Endothelial cell of hepatic sinusoid (primary cell): ENCODE data around the gene PFDN1.

Source experiments
- in situ Hi-C: cut with HindIII; loops from 2 replicates; pipeline ENCODE4 v1.10.0; 2017; ENCODE audit warnings: low sequenced_read_pairs

Gene PFDN1

DNA sequence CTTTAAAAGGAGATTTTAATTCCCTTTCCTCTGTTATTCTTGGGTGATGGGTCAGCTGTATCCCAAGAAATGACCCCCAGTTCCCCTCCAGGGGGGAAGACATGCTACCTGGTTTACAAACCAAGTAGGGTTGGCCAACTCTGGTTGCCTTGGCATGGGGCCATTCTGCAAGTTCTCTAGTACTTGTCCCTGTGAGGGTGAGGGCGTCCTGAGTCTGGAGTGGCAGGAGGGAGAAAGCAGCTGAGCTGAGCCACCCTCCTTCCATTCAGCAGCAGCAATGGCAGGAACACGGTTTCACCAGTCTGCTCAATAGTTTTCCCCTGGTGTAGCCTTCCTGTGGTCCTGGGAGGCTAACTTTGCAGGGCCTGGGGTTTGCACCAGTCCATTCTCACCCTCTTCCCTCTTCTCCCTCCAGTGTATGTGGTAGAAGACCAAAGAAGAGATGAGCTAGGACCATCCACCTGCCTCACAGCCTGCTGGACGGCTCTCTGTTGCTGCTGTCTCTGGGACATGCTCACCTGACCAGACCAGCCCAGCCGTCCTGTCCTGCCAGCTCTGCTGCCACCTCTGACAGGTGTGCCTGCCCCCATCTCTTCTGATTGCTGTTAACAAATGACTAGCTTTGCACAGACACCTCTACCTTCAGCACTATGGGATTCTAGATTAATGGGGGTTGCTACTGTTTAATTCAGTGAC is 59.9 kb downstream of the PFDN1 start:
- in situ Hi-C loops: no loop called here

DNA sequence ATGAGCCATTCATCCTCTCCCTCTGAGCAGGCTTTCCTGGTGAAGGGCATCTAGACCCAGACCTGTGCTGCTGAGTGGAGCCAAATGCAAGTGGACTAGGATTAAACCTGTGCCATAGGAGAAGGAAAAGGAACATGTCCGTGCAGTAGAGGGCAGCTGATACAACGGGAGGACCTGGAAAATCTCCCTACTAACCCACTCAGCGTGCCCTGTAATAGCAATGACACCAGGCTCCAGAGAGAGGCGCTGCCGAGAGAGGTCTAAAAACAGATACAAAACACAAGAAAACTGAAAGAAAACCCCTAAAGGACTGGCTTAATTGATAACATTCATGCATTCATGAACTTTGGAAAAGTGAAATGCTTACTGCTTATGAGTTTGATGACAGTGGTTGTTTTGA is 60.8 kb downstream of the PFDN1 start:
- in situ Hi-C loops: no loop called here

DNA sequence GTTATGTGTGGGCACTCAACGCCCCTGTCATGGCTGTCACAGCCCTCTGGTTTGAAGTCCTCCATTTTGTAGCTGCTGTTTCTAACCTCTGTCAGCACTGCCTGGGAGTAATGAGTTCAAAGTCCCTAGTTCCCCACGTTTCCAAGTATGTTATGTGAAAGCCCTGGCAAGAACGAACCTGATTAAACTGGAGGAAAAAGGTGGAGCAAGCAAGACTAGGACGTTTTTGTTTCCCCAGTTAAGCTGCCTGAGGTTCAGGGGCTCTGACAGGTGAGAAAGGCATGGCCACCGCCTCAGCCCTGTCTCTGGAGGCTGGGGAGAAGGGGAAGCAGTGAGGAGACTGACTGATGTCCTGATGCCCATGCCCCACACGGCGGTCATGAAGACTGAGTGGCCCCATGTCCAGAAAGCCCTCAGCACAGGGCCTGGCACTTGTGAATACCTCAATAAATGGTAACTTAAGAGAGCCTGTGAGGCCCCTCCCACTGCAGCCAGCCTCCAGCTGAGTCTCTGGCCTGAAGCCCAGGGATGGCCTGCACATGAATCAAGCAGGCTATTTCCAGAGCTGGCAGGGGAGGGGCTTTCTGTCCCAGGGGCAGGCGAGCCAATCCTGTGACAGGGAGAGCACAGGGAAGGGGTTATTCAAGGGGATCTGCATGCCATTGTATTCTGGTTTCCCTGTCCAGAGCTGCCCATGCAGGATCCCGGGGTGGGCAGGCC is 61.8 kb downstream of the PFDN1 start:
- in situ Hi-C loops: no loop called here

DNA sequence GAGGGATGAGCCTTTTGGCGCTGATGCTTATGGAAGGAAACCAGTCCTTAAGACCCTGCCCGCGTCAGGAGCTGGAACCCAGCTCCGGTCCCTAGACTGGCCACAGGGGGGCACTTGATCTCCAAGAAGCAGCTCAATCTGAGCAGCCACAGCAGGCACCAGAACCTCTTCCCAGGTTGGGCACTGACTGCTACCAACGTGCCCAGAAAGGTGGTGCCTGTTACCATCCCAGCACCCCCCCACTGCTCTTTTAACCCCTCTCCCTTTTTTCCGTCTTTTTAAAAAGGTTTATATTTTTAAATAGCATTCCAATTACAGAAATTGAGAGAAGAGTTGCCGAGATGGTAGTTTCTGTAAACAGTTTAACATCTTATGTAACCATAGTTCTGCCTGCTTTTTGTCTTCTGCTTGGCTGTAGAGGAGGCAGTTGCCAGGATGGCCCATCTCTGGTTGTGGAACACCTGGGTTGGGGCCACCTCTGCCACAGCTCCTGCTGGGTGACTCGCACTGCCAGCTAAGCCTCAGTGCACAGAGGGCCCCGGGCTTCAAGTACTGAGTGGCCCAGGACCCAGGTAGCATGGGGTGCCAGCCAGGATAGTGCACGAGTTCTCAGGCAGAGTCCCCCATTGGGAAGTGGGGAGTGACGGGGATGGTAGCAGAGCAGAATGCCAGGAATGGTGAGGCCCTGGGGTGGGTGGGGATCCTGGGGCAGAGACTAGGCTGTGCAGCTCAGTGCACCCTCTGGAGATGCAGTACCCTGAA is 62.8 kb downstream of the PFDN1 start:
- in situ Hi-C loops: loop anchor here (5.0 kb wide), 2 partner anchors 72 to 107 kb away; partner anchors contain the start of gene HBEGF

DNA sequence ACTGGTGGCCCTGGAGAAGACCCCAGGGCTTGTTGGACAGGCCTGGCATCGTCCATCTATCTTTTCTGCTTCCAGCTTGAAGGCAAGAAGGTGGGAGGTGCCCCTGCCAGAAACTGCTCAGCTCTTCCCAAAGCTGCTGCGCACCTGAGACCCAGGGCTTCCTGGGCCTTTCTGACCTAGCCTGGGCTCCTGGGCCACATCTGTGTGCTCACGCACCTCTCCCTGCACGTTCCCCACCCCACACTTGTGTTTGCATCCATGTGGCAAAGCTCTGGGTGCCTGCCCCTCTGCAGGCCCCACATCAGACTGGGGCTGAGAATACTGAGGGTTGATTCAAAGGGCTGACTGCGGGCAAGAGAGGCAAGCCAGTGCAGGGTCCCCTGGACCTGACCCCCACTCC is 63.4 kb downstream of the PFDN1 start:
- in situ Hi-C loops: loop anchor here (5.0 kb wide), 2 partner anchors 73 to 108 kb away; partner anchors contain the start of gene HBEGF

DNA sequence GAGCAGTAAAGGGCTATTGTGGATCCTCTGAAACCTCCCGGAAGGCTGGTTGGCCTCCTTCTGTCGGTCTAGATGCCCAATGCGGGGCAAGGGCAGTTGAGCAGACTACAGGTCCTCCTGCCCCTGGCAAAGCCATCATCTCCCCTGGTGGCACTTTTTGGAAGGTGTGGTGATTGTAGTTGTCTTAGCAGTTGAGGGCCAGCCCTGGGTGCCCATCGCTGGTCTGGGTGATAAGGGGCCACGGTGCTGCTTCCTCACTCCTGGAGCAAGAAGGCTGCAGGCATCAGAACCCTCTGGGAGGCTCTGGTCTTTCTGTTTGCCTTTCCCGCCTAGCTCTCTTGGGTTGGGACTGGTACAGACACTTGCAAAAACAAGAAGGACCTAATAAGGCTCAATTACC is 64.1 kb downstream of the PFDN1 start:
- in situ Hi-C loops: loop anchor here (5.0 kb wide), 2 partner anchors 74 to 109 kb away; partner anchors contain the start of gene HBEGF

DNA sequence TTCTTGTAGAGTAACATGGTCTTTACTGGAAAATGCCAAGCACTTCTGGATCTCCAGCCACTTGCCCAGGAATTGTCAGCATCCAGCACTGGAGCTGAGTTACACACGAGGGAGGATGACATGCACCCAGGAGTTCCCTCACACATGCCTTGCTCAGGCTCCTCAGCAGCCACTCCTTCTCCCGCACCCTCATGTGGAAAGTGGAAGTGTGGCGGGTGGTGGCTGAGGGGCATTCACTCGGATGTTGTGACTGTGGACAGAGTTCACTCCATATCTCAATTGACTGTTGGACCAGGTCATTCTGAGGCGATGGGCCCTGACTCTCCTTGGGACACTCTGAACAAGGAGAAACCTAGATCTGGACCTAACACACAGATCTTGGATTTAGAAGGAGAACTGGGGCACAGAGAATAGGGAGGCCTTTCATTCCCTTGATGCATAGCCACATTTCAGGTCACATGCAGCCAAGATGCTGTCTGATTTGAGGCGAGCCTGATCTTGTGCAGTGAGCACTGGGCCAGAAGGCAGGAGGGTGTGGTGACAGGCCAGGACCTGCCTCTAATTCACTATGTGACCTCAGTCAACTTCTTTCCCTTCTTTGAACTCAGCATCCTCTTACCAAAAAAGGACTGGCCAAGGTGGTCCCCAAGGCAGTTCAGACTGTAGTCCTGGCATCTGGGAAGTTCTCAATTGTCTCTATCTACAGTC is 65.9 kb downstream of the PFDN1 start:
- in situ Hi-C loops: loop anchor here (5.0 kb wide), 2 partner anchors 75 to 110 kb away; partner anchors contain the start of gene HBEGF

DNA sequence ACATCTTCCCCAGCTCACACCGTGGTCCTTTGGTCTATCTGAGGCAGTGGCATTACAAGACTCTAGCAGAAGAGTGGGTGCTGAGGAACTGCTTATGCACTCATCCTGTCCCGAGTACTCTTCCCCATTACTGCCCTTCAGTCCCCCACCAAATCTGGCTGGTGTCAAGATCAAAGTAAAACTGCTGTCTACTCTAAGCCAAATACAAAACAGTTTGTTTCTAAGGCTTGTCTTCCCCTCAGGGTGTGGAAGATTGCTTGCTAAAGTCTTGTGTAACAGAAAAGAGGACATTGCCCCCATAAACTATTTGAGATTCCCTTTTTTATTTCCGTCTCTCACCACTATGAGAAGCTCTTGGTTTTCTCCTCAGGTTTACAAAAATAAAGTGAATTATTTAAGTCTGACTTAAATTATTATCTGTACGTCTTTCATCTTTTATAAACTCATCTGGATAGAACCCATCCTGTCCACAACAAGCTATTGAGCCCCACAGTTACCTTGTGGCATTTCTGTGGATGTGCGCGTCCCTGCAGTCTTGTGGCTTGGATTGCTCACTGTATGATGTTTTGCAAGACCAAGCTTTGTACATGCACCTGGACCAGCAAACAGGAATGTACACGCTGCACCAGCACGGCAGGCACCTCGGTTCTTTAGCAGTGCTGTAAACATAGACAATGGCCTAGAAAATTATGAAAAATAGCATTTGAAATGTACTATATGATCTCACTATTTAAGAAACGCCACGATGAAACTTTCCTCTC is 66.9 kb downstream of the PFDN1 start:
- in situ Hi-C loops: loop anchor here (5.0 kb wide), 2 partner anchors 76 to 111 kb away; partner anchors contain the start of gene HBEGF

DNA sequence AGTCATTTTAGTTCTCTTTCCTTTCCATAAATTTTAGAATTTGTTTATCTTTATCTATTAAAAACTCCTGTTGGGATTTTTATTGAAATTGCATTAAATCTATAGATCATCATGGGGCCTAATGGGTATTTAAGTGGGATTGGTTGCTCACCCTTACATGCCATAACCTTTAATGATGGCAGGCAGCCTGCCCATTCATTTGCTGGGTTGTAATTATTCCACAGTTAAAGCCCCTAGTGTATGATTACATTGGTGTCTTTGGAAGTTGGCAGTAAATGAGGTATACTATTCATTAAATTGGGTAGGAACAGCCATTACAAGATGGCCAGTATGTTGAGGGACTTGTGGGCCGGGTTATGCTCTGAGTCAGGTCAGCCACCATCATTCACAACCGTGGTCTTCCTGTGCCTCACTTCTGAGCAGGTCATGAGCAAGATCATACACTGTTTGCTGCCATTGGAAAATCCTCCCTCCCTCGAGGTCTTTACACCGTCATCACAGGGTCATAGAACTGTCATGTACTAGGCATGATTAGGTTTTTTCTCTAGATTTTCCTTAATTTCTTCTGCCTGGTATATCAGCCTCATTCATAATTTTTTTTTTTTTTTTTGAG is 68.4 kb downstream of the PFDN1 start:
- in situ Hi-C loops: no loop called here

DNA sequence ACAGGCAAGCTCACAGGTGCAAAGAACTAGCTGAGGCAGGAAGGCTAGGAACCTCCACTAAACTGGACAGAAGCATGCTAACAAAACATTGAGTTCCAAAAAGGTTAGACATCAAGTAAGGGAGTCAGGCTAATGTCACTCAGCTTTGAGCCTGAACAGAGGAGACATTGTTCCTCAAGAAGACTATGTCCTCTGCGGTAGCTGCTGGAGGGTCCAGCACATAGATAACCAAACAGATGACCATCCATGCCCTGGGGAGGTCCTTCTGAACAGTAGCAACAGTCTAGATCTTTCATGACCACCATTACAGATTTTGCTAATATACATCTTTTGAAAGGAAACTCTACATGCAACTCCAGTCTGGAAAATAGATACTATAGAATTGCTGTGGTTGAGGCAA is 70.2 kb downstream of the PFDN1 start:
- in situ Hi-C loops: no loop called here

DNA sequence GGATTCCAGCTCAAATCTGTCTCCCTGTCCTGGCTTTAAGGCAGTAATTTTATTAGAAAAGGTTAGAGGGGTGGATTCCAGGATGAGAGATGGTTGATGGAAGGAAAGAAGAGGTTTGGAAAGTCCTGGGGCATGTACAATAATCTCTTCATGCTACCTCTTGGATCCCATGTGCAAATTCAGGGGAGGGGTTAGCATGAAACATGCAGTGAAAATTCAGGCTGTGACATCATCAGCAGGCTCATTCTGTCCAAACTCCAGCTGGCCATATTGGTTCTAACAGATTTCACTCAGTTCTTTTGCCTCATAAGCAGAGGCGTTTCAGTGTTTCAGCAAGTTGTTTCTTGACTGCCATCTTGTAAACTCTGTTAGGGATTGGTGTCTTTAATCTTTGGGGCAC is 72.5 kb downstream of the PFDN1 start:
- in situ Hi-C loops: no loop called here

DNA sequence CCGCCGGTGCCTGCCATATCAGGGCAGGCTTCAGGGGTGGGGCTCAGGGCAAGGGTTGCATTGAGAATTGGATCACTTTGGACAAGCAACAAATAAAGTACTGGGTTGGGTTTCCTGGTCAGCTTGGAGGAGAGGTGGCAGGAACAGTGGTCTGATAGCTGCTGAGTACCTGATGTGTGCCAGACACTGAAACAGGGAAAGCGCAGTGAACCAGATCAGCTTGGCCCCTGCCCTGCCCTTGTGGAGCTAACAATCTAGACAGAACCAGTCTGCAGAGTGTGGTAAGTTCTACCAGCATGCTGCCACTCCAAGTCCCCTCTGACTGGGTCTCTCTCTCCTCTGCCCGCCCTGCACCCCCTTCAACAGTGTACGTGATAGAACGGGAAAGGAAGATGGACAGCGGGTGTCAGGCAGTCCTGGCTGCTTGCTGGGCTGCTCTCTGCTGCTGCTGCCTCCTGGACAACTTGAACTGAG is 74.5 kb downstream of the PFDN1 start:
- in situ Hi-C loops: no loop called here

DNA sequence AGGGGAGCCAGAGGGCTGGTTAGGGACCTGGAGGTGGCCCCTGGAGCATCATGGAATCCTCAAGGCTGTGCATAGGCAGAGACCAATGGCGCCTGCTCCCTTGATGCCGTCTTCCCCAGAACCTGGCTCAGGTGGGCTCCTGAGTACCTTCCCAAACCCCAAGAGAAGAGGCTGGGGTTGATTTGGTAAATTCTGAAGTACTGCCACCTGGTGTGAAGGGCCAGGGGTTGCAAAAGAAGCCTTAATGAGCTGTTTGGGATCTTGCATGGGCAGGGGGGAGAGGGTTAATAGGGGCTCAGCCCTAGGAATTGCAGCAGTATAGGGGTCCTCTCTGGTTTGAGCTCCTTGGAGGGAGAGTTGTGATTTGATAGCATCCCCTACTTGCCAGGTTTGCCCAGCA is 75.9 kb downstream of the PFDN1 start:
- in situ Hi-C loops: no loop called here

DNA sequence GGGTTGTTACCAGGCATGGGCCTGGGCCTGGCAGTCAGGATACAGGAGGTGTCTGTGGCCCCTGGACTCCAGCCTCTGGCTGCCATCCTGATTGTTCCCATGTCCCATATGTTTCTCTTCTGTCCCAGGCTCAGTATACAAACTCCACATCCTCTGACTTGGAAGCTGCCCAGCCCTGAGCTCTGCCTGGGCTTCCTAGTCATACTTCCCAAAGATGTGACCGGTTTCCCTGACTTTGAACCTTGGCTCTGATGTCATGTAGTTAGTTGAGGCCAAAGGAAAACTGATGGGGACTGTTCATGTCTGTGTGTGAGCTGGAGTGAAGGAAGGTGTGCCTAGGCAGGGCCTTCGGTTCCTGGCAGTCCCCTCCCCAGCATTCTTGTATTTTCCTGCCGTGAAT is 77.5 kb downstream of the PFDN1 start:
- in situ Hi-C loops: no loop called here

DNA sequence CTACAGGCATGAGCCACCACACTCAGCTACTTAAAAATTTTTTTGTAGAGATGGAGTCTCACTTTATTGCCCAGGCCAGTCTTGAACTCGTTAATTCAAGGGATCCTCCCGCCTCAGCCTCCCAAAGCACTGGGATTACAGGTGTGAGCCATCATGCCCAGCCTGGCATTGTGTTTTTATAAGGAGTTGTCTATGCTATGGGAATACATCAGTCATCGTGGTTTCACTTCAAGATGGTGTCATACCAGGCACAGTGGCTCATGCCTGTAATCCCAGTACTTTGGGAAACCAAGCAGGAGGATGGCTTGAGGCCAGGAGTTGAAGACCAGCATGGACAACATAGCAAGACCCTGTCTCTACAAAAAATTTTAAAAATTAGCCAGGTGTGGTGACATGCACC is 78.2 kb downstream of the PFDN1 start:
- in situ Hi-C loops: no loop called here

DNA sequence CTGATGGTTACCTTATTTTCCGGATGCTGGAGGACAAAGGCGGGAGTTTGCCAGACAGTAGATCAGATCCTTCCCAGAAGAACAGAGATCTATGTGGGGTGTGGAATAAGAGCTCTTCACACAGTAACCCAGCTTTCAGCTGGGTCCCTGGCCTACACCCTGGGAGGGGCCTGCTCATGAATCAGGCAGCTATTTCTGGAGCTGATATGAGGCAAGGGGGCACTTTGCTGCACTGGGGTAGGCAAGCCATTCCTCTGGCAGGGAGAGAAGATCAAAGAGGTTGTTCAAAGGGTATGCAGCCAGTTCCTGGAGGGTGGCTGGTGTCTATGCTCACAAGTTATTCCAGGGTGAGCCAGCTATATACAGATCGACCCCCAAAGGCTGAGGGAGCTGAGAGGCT is 79.3 kb downstream of the PFDN1 start:
- in situ Hi-C loops: no loop called here

DNA sequence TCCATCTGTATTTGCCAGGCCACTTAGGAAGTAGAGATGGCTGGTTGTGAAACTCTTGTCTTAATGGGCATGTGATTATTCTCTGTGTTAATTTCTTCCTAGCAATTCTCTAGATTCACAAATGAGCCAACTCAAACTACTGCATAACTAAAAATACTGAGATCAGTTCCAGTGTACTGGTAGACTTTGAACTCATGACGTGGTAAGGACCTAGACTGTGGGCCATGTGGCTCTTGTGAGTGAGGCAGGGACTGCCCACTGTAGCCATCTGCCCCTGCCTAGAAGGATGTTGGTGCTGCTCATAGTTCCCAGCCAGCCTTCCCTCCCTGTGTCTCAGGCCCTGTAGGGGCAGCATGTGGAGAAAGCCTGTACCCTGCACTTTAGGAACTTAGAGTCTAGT is 80.5 kb downstream of the PFDN1 start:
- in situ Hi-C loops: no loop called here

DNA sequence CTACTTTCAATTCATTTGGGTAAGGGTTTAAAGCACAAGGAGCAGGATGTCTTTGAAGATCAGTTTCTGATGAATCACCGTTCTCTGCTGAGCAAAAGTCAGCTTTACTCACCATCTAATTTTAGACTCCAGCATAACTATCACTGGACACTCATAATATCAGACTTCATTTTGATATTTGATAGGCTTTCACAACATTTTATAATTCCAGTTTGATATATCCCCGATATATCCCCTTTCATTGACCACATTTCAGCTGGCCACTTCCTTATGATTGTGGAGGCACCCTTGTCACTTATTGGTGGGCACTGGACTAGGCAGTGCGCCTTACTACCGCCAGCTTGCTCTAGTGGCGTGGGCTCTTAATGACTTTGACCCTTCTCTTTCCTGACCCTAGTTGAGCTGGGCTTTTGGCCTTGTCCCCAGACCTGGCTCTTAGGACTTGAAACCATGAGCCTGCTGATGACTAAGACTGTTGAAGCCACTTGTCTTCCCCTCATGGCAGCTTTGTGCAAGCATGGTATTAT is 81.1 kb downstream of the PFDN1 start:
- in situ Hi-C loops: no loop called here

DNA sequence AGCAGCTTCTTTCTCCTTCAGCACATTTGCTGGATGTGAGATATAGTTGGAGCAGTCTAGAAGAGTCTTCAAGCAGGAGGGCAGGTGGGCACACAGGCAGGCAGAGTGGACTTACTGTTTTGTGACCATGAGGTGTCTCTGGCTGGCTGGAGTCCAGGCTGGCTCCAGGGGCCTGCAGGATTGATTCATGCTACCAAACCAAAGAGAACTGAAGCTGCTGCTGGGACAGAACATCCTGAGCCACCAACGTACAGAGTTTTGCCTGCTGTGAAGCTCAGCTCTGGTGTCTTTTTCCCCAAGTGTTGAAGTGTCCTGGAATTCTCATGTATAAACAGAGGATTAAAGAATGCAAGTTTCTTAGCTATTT is 82.2 kb downstream of the PFDN1 start:
- in situ Hi-C loops: no loop called here
